SIG-M5 treated with dmso at 0.1 percent for 504 hours (cell line): ENCODE results near the gene MMP13.
"Not testable (repeated sequence)": the region's sequence is repeated elsewhere in the genome, so short reads cannot be mapped to it uniquely, and the experiment has no call there.

Source experiments
- DNase-seq: peaks from one replicate; lab custom pipeline; 2025; ENCODE audit not compliant: unreplicated experiment; lab: John Stamatoyannopoulos, UW

The MMP13 gene

DNA sequence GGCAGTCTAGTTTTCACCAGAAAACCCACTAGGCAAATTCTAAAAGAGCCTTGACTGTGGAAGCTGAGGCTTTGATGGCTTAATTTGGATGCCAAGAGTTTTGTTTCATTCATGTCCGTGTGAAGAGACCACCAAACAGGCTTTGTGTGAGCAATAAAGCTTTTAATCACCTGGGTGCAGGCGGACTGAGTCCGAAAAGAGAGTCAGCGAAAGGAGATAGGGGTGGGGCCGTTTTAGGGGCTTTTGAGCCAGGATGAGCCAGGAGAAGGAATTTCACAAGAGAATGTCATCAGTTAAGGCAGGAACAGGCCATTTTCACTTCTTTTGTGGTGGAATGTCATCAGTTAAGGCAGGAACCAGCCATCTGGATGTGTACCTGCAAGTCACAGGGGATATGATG lies 51.6 kb downstream of the MMP13 start:
- not testable (repeated sequence) for DNase-seq

DNA sequence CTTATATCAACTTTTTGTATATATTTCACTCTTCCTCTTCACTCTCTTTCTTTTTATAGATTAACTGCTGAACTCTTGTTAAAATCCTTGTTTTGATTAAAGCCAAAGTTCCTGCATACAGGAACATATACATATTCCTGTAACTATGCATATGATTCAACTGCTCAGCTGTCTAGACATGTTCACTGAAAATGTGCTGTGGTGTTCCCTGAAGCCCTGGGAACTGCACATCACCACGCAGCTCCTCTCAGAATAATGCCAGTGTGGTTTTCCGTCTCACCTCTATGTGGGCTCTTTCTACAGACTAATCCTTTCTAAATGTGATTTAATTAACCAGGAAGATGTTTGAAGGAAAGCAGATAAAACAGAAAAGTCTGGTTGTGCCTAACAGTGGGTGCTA lies 55.2 kb downstream of the MMP13 start:
- no peak for DNase-seq
